ENCODE data around the gene PERP. TPM values are rescaled to one million over a fixed set of nuclear protein-coding genes. Genes with fewer than 3 reads are reported as not detected.

The PERP gene
- total and polyA plus RNA-seq, 2 donors (not counting 1 experiment from before 2014, with no cell fraction given): 0.22 to 0.30 TPM

DNA sequence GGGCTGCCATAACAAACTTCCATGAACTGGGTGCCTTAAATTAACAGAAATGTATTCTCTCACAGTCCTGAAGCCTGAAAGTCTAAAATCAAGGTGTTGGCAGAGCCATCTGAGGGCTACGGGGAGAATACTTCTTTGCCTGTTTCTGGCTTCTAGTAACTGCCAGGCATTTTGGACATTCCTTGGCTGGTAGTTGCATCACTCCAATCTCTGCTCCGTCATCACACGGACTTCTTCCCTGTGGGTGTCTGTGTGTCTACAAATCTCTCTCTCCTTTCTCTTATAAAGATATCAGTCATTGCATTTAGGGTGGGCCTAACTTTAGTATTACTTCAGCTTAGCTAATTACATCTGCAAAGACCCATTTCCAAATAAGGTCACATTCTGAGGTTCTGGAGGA lies 20.9 kb upstream of the PERP start:
- peaks cover 0 to 6% (median 0%) of the 10 kb centered on the region in 4 experiments for H3K27me3 ChIP-seq (replicated peaks in 1 of 4; ENCODE audit: control extremely low read depth in 1 of 4, control insufficient read depth in 3 of 4, insufficient read depth in 4 of 4, low read length in 3 of 4)
- H3K9me3 ChIP-seq (ENCODE audit: control extremely low read depth in 1 of 3, control insufficient read depth in 2 of 3, insufficient read depth in 1 of 3, low read length in 2 of 3): no peaks in the 10 kb centered on the region
- H3K4me3 Mint-ChIP-seq: no peak overlapping the region
- no peak overlapping the region for H3K27ac ChIP-seq (ENCODE audit: low read length in 2 of 2)
- H3K9ac ChIP-seq (ENCODE audit: low read length): no peak overlapping the region
- no peaks in the 10 kb centered on the region for H4K20me1 ChIP-seq (ENCODE audit: control insufficient read depth, insufficient read depth, low read length, poor library complexity, severe bottlenecking)
- DNase-seq: no peak
- no peaks in the 10 kb centered on the region for H3K9me3 Mint-ChIP-seq (ENCODE audit: insufficient read depth)
- no peak overlapping the region for H3K27ac Mint-ChIP-seq
- CTCF ChIA-PET: no interaction called here
- 83% methylated on average over 1 of the region's 3 CpGs for WGBS (ENCODE audit: insufficient coverage)
- H3K4me1 Mint-ChIP-seq: no peaks in the 10 kb centered on the region
- H3K27me3 Mint-ChIP-seq: peaks cover 16% of the 10 kb centered on the region
- H3K36me3 ChIP-seq (replicated peaks in 1 of 2; ENCODE audit: control extremely low read depth in 1 of 2, control insufficient read depth in 1 of 2, extremely low read depth in 1 of 2, insufficient read depth in 2 of 2, low read length in 1 of 2): no peaks in the 10 kb centered on the region
- TF ChIP-seq EZH2 (IDR thresholded peaks at IDR 0.05; ENCODE audit: borderline replicate concordance, insufficient read depth, low read depth, low read length, poor library complexity, severe bottlenecking): no peak
- TF ChIP-seq, protein P1, sequence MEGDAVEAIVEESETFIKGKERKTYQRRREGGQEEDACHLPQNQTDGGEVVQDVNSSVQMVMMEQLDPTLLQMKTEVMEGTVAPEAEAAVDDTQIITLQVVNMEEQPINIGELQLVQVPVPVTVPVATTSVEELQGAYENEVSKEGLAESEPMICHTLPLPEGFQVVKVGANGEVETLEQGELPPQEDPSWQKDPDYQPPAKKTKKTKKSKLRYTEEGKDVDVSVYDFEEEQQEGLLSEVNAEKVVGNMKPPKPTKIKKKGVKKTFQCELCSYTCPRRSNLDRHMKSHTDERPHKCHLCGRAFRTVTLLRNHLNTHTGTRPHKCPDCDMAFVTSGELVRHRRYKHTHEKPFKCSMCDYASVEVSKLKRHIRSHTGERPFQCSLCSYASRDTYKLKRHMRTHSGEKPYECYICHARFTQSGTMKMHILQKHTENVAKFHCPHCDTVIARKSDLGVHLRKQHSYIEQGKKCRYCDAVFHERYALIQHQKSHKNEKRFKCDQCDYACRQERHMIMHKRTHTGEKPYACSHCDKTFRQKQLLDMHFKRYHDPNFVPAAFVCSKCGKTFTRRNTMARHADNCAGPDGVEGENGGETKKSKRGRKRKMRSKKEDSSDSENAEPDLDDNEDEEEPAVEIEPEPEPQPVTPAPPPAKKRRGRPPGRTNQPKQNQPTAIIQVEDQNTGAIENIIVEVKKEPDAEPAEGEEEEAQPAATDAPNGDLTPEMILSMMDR (IDR thresholded peaks at IDR 0.05): no peak
- H3K4me2 ChIP-seq (replicated peaks; ENCODE audit: low read depth, low read length, poor library complexity, severe bottlenecking): no peak overlapping the region
- POLR2A ChIA-PET: no interaction called here
- intact Hi-C loops (cut with micrococcal nuclease): no loop called here
- no peak overlapping the region for H3K4me3 ChIP-seq (ENCODE audit: control extremely low read depth in 1 of 5, extremely low read depth in 1 of 5, insufficient read depth in 1 of 5, low read depth in 2 of 5, low read length in 4 of 5)
- H3K4me1 ChIP-seq (ENCODE audit: control insufficient read depth in 2 of 2, insufficient read depth in 2 of 2, low read length in 2 of 2): no peaks in the 10 kb centered on the region
- no peak overlapping the region for H2AFZ ChIP-seq (ENCODE audit: insufficient read depth, low read depth, low read length, poor library complexity, severe bottlenecking)
- H3K79me2 ChIP-seq (ENCODE audit: control insufficient read depth, insufficient read depth, low read length): no peaks in the 10 kb centered on the region
- no peak for ATAC-seq (ENCODE audit: low read depth)

DNA sequence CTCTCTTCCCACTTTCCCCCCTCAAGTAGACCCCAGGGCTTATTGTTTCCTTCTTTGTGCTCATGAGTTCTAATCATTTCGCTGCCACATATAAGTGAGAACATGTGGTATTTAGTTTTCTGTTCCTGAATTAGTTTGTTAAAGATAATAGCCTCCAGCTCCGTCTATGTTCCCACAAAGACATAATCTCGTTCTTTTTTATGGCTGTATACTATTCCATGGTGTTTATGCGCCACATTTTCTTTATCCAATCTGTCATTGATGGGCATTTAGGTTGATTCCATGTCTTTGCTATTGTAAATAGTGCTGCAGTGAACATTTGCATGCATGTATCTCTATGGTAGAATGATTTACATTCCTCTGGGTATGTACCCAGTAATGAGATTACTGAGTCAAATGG lies 16.9 kb upstream of the PERP start:
- Mint-ChIP-seq H3K27ac (no peak overlapping the region), H3K9me3 (ENCODE audit: insufficient read depth) (no peaks in the 10 kb centered on the region), H3K4me3 (no peak overlapping the region), H3K27me3 (peaks cover 23% of the 10 kb centered on the region), H3K4me1 (no peaks in the 10 kb centered on the region)
- ATAC-seq (ENCODE audit: low read depth): no peak
- no peak for TF ChIP-seq EZH2 (IDR thresholded peaks at IDR 0.05; ENCODE audit: borderline replicate concordance, insufficient read depth, low read depth, low read length, poor library complexity, severe bottlenecking)
- TF ChIP-seq, protein P1 (IDR thresholded peaks at IDR 0.05): no peak
- ChIA-PET POLR2A (no interaction called here), CTCF (interaction anchor here (3.1 kb wide), 1 partner anchor 8 kb away, joined by 30 read pairs; no protein-coding TSS in a partner anchor)
- DNase-seq: no peak
- Histone ChIP-seq H3K79me2 (ENCODE audit: control insufficient read depth, insufficient read depth, low read length) (no peaks in the 10 kb centered on the region), H3K27ac (ENCODE audit: low read length in 2 of 2) (no peak overlapping the region), H4K20me1 (ENCODE audit: control insufficient read depth, insufficient read depth, low read length, poor library complexity, severe bottlenecking) (no peaks in the 10 kb centered on the region), H3K4me2 (replicated peaks; ENCODE audit: low read depth, low read length, poor library complexity, severe bottlenecking) (no peak overlapping the region), H3K36me3 (replicated peaks in 1 of 2; ENCODE audit: control extremely low read depth in 1 of 2, control insufficient read depth in 1 of 2, extremely low read depth in 1 of 2, insufficient read depth in 2 of 2, low read length in 1 of 2) (no peaks in the 10 kb centered on the region), H3K4me3 (ENCODE audit: control extremely low read depth in 1 of 5, extremely low read depth in 1 of 5, insufficient read depth in 1 of 5, low read depth in 2 of 5, low read length in 4 of 5) (no peak overlapping the region), H3K4me1 (ENCODE audit: control insufficient read depth in 2 of 2, insufficient read depth in 2 of 2, low read length in 2 of 2) (no peaks in the 10 kb centered on the region), H2AFZ (ENCODE audit: insufficient read depth, low read depth, low read length, poor library complexity, severe bottlenecking) (no peak overlapping the region), H3K9ac (ENCODE audit: low read length) (no peak overlapping the region), H3K9me3 (ENCODE audit: control extremely low read depth in 1 of 3, control insufficient read depth in 2 of 3, insufficient read depth in 1 of 3, low read length in 2 of 3) (no peaks in the 10 kb centered on the region), H3K27me3 (replicated peaks in 1 of 4; ENCODE audit: control extremely low read depth in 1 of 4, control insufficient read depth in 3 of 4, insufficient read depth in 4 of 4, low read length in 3 of 4) (peaks cover 0 to 14% (median 2%) of the 10 kb centered on the region in 4 experiments)
- WGBS (ENCODE audit: insufficient coverage): no CpG with 5 or more reads among the region's 4 CpGs
- intact Hi-C loops (cut with micrococcal nuclease): no loop called here
